ENCODE results near the gene FOXO6.

DNA sequence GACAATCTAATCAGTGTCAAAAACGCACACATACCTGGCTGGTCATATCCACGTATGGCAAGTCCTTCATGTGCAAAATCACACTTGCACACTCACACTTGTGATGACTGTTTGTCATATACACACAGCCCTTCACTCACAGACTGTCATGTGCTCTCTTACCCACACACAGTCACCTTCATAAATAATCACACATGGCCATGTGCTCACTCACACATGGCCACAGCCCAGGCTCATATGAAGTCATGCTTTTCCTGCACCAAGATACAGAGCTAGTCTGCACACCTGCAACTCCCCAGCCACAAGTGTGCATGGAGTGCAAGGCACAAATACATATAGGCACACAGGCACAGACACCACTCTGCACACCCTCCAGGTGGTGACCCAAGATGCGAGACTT is 45.4 kb upstream of the FOXO6 start:
- TF ChIP-seq EZH2 (IDR thresholded peaks at IDR 0.05; ENCODE audit: insufficient read depth, poor library complexity, severe bottlenecking) (no peak), EZH2phosphoT487 (IDR thresholded peaks at IDR 0.05; ENCODE audit: insufficient read depth, low read depth) (no peak)
